Astrocyte of the cerebellum (primary cell): ENCODE results near the gene ESR2.
"Not testable (repeated sequence)": the region's sequence is repeated elsewhere in the genome, so short reads cannot be mapped to it uniquely, and the experiment has no call there.

ENCODE experiments used
- DNase-seq: peaks from one replicate; pipeline ENCODE4 v3.0.0-alpha.2; 2011; ENCODE audit warnings: low read depth
- H3K4me3 ChIP-seq: 2 replicates; pipeline ENCODE4 v1.5.1; 2011; ENCODE audit warnings: mild to moderate bottlenecking, low read depth, low read length, moderate library complexity
- in situ Hi-C: cut with HindIII; loops from 2 replicates; pipeline ENCODE4 v1.10.0; 2017; ENCODE audit warnings: low sequenced_read_pairs
- TF ChIP-seq, protein P1 (sequence below): IDR thresholded peaks from 2 replicates; pipeline ENCODE4 v1.5.1; 2012; ENCODE audit warnings: low read length, low read depth, moderate library complexity, mild to moderate bottlenecking; ENCODE audit errors: missing control alignments

ESR2 gene

DNA sequence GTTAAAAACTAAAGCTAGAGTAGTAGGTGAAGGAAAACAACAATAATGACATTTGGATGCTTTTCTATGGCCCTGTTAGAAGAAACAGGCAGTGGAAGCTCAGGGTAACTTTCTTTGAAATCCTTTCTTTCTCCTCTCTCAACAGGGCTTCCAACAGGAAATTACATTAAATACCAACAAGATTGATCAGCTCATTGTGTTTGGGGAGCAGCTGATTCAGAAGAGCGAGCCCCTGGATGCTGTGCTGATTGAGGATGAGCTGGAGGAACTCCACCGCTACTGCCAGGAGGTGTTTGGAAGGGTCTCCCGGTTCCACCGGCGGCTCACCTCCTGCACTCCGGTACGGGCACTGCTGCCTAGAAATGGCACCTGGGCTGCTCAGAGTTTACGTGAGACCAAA lies 81.5 kb downstream of the ESR2 start:
- no peak overlapping the region for H3K4me3 ChIP-seq
- DNase-seq, result no peak
- in situ Hi-C loops, result no loop called here
- TF ChIP-seq, protein P1, sequence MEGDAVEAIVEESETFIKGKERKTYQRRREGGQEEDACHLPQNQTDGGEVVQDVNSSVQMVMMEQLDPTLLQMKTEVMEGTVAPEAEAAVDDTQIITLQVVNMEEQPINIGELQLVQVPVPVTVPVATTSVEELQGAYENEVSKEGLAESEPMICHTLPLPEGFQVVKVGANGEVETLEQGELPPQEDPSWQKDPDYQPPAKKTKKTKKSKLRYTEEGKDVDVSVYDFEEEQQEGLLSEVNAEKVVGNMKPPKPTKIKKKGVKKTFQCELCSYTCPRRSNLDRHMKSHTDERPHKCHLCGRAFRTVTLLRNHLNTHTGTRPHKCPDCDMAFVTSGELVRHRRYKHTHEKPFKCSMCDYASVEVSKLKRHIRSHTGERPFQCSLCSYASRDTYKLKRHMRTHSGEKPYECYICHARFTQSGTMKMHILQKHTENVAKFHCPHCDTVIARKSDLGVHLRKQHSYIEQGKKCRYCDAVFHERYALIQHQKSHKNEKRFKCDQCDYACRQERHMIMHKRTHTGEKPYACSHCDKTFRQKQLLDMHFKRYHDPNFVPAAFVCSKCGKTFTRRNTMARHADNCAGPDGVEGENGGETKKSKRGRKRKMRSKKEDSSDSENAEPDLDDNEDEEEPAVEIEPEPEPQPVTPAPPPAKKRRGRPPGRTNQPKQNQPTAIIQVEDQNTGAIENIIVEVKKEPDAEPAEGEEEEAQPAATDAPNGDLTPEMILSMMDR, result no peak

DNA sequence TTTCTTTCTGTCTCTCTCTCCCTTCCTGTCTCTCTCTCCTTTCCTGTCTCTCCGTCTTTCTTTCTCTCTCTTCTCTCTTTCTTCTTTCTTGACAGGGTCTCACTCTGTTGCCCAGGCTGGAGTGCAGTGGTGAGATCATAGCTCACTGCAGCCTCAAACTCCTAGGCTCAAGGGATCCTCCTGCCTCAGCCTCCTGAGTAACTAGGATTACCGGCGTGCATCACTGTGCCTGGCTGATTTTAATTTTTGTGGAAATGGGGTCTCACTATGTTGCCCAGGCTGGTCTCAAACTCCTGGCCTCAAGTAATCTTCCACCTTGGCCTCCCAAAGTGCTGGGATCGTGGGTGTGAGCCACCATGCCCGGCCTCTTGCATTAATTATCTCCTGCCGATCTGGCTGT lies 83.3 kb downstream of the ESR2 start:
- DNase-seq, in situ Hi-C loops, H3K4me3 ChIP-seq: not testable (repeated sequence)

DNA sequence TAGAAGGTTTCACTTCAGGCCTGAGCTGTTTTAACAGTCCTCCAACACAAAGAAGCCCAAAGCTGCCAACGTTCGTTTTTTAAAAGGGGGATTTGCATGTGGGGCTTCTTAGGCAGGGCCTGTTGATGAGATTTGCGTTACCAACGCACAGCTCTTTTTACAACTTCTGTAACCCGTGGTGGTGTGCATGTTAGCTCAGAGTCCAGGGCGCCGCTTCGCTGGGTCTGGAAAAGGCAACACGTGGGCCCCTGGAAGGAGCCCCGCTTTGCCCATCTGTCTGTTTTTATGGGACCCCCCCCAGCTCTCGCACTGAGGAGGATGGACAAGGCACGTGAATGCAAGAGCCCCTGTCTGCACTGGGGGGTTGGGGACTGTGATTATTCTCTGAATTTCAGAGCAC lies 84.0 kb downstream of the ESR2 start:
- H3K4me3 ChIP-seq, result no peak overlapping the region
- no peak for DNase-seq
- TF ChIP-seq, protein P1, result no peak
- in situ Hi-C loops, result no loop called here

DNA sequence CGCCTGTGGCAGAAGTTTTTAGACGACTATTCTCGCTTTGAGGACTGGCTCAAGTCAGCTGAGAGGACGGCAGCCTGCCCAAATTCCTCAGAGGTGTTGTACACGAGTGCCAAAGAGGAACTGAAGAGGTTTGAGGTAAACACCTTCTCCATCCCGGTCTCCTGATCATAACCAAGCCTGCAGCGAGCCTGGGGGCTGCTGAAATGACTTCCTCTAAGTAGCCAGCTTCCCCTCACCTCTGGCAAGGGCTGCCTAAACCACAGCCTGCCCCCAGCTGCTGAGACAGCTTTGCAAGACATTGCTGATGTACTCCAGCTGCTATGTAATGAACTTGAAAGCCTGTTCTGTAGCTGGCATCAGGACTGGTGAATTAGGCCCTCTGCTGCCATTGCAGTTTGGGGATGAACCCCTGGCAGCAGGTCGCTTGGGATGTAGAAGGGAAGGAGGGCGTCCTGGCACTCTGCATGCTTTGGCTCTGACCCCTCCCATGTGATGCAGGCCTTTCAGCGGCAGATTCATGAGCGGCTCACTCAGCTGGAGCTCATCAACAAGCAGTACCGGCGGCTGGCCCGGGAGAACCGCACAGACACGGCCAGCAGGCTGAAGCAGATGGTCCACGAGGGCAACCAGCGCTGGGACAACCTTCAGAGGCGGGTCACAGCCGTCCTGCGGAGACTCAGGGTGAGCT lies 84.6 kb downstream of the ESR2 start:
- in situ Hi-C loops, result no loop called here
- TF ChIP-seq, protein P1, result no peak
- DNase-seq, result no peak
- H3K4me3 ChIP-seq, result no peak overlapping the region

DNA sequence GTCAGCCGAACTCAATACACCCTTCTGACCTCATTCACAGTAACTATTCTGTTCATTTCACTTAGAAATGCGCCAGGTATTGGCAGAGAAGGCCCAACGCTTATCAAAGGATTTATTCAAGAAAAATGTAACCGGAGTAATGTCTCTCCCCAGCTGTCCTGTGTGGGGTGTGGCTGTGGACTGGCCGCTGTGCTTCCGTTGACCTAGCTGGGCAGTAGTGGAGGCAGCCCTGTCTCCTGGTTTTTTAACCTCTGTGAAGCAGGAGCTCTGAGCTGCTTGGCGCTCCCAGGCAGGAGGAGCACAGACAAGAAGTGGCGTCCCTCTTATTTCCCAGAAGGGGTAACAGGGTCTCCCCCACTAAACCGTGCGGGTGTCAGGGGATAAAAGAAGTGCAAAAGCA lies 85.2 kb downstream of the ESR2 start:
- DNase-seq, result no peak
- TF ChIP-seq, protein P1, result no peak
- no peak overlapping the region for H3K4me3 ChIP-seq
- in situ Hi-C loops, result no loop called here

DNA sequence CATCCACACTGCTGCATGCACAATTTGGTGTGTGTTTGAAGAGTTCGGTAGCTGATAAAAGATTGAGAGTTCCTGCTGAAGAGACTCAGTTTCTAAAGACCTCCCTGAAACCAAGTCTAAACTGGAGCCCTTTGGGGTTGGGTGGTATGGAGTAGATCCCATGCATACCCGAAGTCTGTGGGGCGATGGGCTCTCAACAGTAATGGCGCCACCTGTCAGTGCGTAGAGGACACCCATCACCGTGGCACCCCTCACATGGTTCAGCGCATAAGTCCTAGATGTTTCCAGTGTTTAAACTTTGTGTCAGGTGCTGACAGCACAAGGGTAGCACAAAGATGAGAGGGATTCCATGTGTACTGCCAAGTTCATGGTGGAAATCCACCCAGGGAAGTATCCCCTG lies 85.9 kb downstream of the ESR2 start:
- DNase-seq, result no peak
- TF ChIP-seq, protein P1, result no peak
- in situ Hi-C loops, result no loop called here
- no peak overlapping the region for H3K4me3 ChIP-seq

DNA sequence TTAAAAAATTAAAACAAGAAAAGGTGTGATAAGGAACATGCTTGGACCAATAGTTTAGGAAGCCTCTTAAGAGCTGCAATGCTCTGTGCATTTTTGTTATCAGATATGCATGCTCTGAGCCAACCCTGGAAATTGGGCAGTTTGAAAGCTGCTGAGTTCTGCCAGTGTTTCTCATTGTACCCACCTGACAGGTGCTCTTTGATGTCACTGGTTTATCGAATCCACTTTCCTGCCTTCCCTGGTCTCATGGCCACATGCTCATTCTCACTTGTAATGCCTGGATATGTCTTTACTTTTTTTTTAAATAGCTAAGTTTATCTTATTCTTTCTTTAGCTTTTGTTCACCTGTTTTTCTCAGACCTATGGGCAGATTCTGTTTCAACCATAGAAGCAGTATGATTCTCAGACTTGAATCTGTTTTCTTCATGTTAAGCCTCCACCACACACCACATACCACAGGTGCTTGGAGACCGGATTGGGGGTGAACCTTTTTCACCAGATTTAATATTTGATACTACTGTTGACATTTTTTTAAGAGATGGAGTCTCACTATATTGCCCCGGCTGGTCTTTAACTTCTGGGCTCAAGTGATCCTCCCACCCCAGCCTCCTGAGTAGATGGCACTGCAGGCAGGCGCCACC lies 90.7 kb downstream of the ESR2 start:
- in situ Hi-C loops, result loop anchor here (5.0 kb wide), 1 partner anchor 36 kb away; no protein-coding TSS in a partner anchor
- H3K4me3 ChIP-seq, result no peak overlapping the region
- DNase-seq, result no peak
- TF ChIP-seq, protein P1, result no peak
